HEK293 (cell line): ENCODE results near the gene ELOVL5.

Source experiments
- CTCF ChIP-seq: fragments of 450-650 bp; formaldehyde crosslinking; IDR thresholded peaks from 2 replicates; pipeline ENCODE4 v1.5.1; 2016; ENCODE audit warnings: missing biosample characterization, missing genetic modification characterization
- KLF7 ChIP-seq: fragments of 450-650 bp; formaldehyde crosslinking; IDR thresholded peaks from 2 replicates; pipeline ENCODE4 v1.5.1; 2016; ENCODE audit warnings: missing biosample characterization, missing genetic modification characterization, borderline replicate concordance
- SETDB1 ChIP-seq: IDR thresholded peaks from one replicate; pipeline ENCODE4 v1.6.1; 2017; ENCODE audit warnings: mild to moderate bottlenecking, low read length, moderate library complexity, mixed read lengths; ENCODE audit not compliant: insufficient read length
- SP2 ChIP-seq: fragments of 450-650 bp; formaldehyde crosslinking; IDR thresholded peaks from 2 replicates; pipeline ENCODE4 v1.5.1; 2016; ENCODE audit warnings: missing biosample characterization, missing genetic modification characterization
- ZBTB1 ChIP-seq: fragments of 450-650 bp; formaldehyde crosslinking; IDR thresholded peaks from 2 replicates; pipeline ENCODE4 v1.5.1; 2016; ENCODE audit warnings: missing biosample characterization, missing genetic modification characterization
- ZFP3 ChIP-seq: fragments of 450-650 bp; formaldehyde crosslinking; IDR thresholded peaks from 2 replicates; pipeline ENCODE4 v1.5.1; 2016; ENCODE audit warnings: low read depth, missing biosample characterization, missing genetic modification characterization
- ZNF324 ChIP-seq: fragments of 450-650 bp; formaldehyde crosslinking; IDR thresholded peaks from 2 replicates; pipeline ENCODE4 v1.5.1; 2016; ENCODE audit warnings: missing biosample characterization, missing genetic modification characterization
- ZNF335 ChIP-seq: fragments of 450-650 bp; formaldehyde crosslinking; conservative IDR thresholded peaks from 2 replicates; pipeline ENCODE4 v1.5.1; 2016; ENCODE audit warnings: missing biosample characterization, missing genetic modification characterization
- ZNF37A ChIP-seq: fragments of 450-650 bp; IDR thresholded peaks from 2 replicates; pipeline ENCODE4 v1.5.1; 2018; ENCODE audit warnings: missing biosample characterization, missing genetic modification characterization
- ZNF404 ChIP-seq: fragments of 450-650 bp; formaldehyde crosslinking; IDR thresholded peaks from 2 replicates; pipeline ENCODE4 v1.5.1; 2017; ENCODE audit warnings: missing biosample characterization, missing genetic modification characterization
- TF ChIP-seq, protein P1 (sequence below): fragments of 450-650 bp; formaldehyde crosslinking; IDR thresholded peaks from 2 replicates; pipeline ENCODE4 v1.5.1; 2016; ENCODE audit warnings: missing biosample characterization, missing genetic modification characterization

DNA sequence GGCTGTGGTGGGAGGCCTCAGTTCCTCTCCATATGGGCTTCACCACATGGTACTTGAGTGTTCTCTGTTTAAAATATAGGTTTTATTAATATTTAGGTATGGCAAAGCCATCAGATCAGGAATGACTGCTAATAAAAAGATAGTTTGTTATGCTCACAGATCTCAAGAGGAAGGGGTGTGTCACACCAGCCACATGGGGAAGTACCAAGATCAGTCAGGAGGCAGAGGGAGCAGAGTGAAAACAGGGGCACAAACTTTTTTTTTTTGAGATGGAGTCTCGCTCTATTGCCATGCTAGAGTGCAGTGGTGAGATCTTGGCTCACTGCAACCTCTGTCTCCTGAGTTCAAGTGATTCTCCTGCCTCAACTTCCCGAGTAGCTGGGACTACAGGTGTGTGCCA is 108.0 kb downstream of the ELOVL5 start:
- TF ChIP-seq CTCF, result no peak
- no peak for TF ChIP-seq ZBTB1 (tag by site-specific recombination)
- no peak for TF ChIP-seq ZNF37A (tag by site-specific recombination)
- TF ChIP-seq ZFP3 (tag by site-specific recombination), result no peak
- TF ChIP-seq SP2 (tag by site-specific recombination), result no peak
- no peak for TF ChIP-seq KLF7 (tag by site-specific recombination)
- no peak for TF ChIP-seq ZNF335 (tag by site-specific recombination)
- no peak for TF ChIP-seq ZNF324 (tag by site-specific recombination)
- TF ChIP-seq SETDB1, result no peak
- TF ChIP-seq, protein P1, sequence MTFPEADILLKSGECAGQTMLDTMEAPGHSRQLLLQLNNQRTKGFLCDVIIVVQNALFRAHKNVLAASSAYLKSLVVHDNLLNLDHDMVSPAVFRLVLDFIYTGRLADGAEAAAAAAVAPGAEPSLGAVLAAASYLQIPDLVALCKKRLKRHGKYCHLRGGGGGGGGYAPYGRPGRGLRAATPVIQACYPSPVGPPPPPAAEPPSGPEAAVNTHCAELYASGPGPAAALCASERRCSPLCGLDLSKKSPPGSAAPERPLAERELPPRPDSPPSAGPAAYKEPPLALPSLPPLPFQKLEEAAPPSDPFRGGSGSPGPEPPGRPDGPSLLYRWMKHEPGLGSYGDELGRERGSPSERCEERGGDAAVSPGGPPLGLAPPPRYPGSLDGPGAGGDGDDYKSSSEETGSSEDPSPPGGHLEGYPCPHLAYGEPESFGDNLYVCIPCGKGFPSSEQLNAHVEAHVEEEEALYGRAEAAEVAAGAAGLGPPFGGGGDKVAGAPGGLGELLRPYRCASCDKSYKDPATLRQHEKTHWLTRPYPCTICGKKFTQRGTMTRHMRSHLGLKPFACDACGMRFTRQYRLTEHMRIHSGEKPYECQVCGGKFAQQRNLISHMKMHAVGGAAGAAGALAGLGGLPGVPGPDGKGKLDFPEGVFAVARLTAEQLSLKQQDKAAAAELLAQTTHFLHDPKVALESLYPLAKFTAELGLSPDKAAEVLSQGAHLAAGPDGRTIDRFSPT (tag by site-specific recombination), result no peak
- TF ChIP-seq ZNF404 (tag by site-specific recombination), result no peak
